ENCODE results near the gene PRKCE. TPM values are rescaled to one million over a fixed set of nuclear protein-coding genes. Genes with fewer than 3 reads are reported as not detected.

PRKCE gene
- total and polyA plus RNA-seq, 2 donors (not counting 3 experiments of a cell fraction or from before 2014, with no cell fraction given), result 27.9 to 33.9 TPM

DNA sequence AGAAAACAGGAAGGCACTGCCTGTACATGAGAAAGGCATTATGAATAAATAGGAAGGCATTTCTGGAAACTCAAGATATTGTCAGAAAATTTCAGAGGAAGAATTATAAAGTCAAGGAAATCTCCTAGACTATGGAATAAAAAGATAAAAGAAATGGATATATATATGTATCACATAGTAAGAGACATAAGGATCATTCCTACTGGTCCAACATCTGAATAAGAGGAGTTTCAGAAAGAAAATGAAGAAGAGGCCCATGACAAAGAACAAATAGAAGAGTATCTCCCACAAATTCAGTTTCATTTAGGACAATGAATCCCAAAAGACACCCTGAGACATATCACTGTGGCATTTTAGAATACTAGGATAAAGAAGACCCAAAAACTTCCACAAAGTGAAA lies 178.8 kb downstream of the PRKCE start:
- H2AFZ ChIP-seq (ENCODE audit: low read depth, low read length), result no peak overlapping the region
- ChIA-PET CTCF (no interaction called here), POLR2A (no interaction called here)
- H3K79me2 ChIP-seq (ENCODE audit: control insufficient read depth, insufficient read depth, low read length), result no peaks in the 10 kb centered on the region
- no peaks in the 10 kb centered on the region for H3K27me3 ChIP-seq (ENCODE audit: control insufficient read depth in 2 of 2, insufficient read depth in 2 of 2, low read length in 2 of 2)
- H3K27ac ChIP-seq (ENCODE audit: insufficient read depth, low read depth, low read length), result no peak overlapping the region
- TF ChIP-seq, protein P1, sequence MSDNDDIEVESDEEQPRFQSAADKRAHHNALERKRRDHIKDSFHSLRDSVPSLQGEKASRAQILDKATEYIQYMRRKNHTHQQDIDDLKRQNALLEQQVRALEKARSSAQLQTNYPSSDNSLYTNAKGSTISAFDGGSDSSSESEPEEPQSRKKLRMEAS (IDR thresholded peaks at IDR 0.05; ENCODE audit: insufficient read depth, insufficient read length), result no peak
- TF ChIP-seq JUN (IDR thresholded peaks at IDR 0.05; ENCODE audit: borderline replicate concordance, insufficient read depth, insufficient read length, low read depth), result no peak
- TF ChIP-seq EZH2 (IDR thresholded peaks at IDR 0.05; ENCODE audit: borderline replicate concordance, low read depth, low read length, severe bottlenecking), result no peak
- TF ChIP-seq POLR2AphosphoS5 (IDR thresholded peaks at IDR 0.05; ENCODE audit: insufficient read depth, low read depth, low read length), result no peak
- TF ChIP-seq FOS (IDR thresholded peaks at IDR 0.05; ENCODE audit: borderline replicate concordance, insufficient read depth, low read length), result no peak
- no peak for TF ChIP-seq GATA2 (IDR thresholded peaks at IDR 0.05; ENCODE audit: insufficient read depth, insufficient read length, low read depth, low read length)
- TF ChIP-seq, protein P2, sequence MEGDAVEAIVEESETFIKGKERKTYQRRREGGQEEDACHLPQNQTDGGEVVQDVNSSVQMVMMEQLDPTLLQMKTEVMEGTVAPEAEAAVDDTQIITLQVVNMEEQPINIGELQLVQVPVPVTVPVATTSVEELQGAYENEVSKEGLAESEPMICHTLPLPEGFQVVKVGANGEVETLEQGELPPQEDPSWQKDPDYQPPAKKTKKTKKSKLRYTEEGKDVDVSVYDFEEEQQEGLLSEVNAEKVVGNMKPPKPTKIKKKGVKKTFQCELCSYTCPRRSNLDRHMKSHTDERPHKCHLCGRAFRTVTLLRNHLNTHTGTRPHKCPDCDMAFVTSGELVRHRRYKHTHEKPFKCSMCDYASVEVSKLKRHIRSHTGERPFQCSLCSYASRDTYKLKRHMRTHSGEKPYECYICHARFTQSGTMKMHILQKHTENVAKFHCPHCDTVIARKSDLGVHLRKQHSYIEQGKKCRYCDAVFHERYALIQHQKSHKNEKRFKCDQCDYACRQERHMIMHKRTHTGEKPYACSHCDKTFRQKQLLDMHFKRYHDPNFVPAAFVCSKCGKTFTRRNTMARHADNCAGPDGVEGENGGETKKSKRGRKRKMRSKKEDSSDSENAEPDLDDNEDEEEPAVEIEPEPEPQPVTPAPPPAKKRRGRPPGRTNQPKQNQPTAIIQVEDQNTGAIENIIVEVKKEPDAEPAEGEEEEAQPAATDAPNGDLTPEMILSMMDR (IDR thresholded peaks at IDR 0.05; ENCODE audit: extremely low read depth in 1 of 2, insufficient read depth in 1 of 2, low read depth in 1 of 2, low read length in 2 of 2), result no peak
- TF ChIP-seq POLR2A (IDR thresholded peaks at IDR 0.05; ENCODE audit: low read depth, low read length), result no peak
- TF ChIP-seq MYC (IDR thresholded peaks at IDR 0.05; ENCODE audit: low read depth, low read length), result no peak
- H3K4me1 ChIP-seq (ENCODE audit: control insufficient read depth, extremely low read depth, insufficient read depth, low read length), result no peaks in the 10 kb centered on the region
- FAIRE-seq (no peak), DNase-seq (ENCODE audit: low read depth, low spot score) (no peak)
- intact Hi-C loops (cut with micrococcal nuclease), result no loop called here
- BruUV-seq (replicated peaks), result no TSS peak
- no peak overlapping the region for H3K4me2 ChIP-seq (ENCODE audit: insufficient read depth, low read length)
- no peaks in the 10 kb centered on the region for H4K20me1 ChIP-seq (replicated peaks; ENCODE audit: control insufficient read depth, extremely low read depth, insufficient read depth, low read length)
- no peak overlapping the region for H3K9ac ChIP-seq (replicated peaks; ENCODE audit: extremely low read depth, insufficient read depth, low read length)
- H3K4me3 ChIP-seq (replicated peaks in 1 of 3; ENCODE audit: insufficient read depth in 1 of 3, low read depth in 1 of 3, low read length in 3 of 3), result no peak overlapping the region
- no peaks in the 10 kb centered on the region for H3K36me3 ChIP-seq (ENCODE audit: control insufficient read depth in 2 of 2, extremely low read depth in 1 of 2, insufficient read depth in 2 of 2, low read length in 2 of 2)
- dilution Hi-C loops (cut with MboI; ENCODE audit: extremely low pct_ligation_motif_present, low sequenced_read_pairs), result no loop called here
- peaks cover 3% of the 10 kb centered on the region for H3K9me3 ChIP-seq (replicated peaks; ENCODE audit: control insufficient read depth, insufficient read depth, low read length)
- H3K9me1 ChIP-seq (replicated peaks; ENCODE audit: control insufficient read depth, extremely low read depth, insufficient read depth, low read length), result no peaks in the 10 kb centered on the region
